Measurements from ENCODE around the gene FITM1.
A peak's percentile ranks its signal among the peaks of the same experiment; 100 is the strongest.

FITM1 gene

DNA sequence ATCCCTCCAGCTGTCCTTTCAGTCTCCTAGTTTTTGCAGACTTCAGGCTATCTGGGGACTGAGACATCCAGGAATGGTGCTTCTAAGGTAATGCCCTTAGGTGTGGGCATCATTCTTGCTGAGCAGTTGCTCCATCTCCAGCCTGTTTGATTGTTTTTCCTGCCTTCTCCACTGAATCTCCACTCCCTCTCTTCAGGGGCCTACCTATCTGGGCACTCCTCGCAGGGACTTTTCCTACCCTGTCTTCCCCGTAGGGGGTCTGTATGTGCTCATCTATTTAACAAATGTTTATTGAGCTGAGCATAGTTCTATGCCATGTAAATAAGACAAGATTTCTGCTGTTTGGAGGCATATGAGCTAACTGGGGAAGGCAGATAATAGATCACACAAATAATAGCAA is 2.5 kb downstream of the FITM1 start:
- ChIA-PET CTCF (interaction anchor here (0.7 to 1.0 kb wide), 2 partner anchors 9 to 24 kb away, joined by 3 to 5 read pairs; partner anchors contain the start of gene EMC9), POLR2A (interaction anchor here (0.9 to 1.2 kb wide), 3 partner anchors 14 to 39 kb away, joined by 3 to 5 read pairs (median 4); partner anchors contain the start of genes PCK2, PSME2 and RNF31)
- no peaks in the 10 kb centered on the region; the same call in 1 of the 2 replicates for H3K4me1 ChIP-seq (ENCODE audit: control insufficient read depth, insufficient read depth, low read length)
- no peak overlapping the region for H3K4me3 ChIP-seq (ENCODE audit: low read depth, low read length)
- no peaks in the 10 kb centered on the region for H3K9me3 ChIP-seq (ENCODE audit: control insufficient read depth, insufficient read depth, low read depth, low read length)
- H3K36me3 ChIP-seq (ENCODE audit: control insufficient read depth in 2 of 2, insufficient read depth in 1 of 2, low read length in 2 of 2) = peaks cover 0 to 9% of the 10 kb centered on the region in 2 experiments; a peak in 1 of 3 replicates
- TF ChIP-seq ZBTB17 (tag by site-specific recombination; IDR thresholded peaks at IDR 0.05) (peak; percentile 74), ZNF48 (tag by site-specific recombination; IDR thresholded peaks at IDR 0.05) (no peak)
- H3K27ac ChIP-seq (ENCODE audit: extremely low read depth, low read depth, low read length) = no peak overlapping the region

DNA sequence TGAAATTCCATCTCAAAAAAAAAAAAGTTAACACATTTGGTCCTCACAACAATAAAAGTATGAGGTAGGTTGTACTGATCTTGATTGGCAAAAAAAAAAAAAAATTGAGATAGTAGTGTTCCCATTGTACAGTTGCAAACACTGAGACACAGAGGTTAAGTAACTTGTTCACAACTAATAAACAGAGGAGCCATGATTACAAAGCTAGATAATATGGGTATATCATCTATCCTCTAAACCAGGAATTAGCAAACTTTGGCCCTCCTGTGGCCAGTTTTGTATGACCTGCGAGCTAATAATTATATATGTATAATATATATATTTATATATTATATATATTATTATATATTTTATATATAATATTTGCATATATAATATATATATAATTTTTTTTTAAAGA is 3.3 kb downstream of the FITM1 start:
- H3K27ac ChIP-seq (ENCODE audit: extremely low read depth, low read depth, low read length) = no peak overlapping the region
- ChIA-PET POLR2A (interaction anchor here (0.9 to 1.2 kb wide), 3 partner anchors 13 to 40 kb away, joined by 3 to 5 read pairs (median 4); partner anchors contain the start of genes PCK2, PSME2 and RNF31), CTCF (interaction anchor here (0.6 to 1.5 kb wide), 2 partner anchors 18 to 23 kb away, joined by 4 to 7 read pairs; no protein-coding TSS in a partner anchor)
- H3K9me3 ChIP-seq (ENCODE audit: control insufficient read depth, insufficient read depth, low read depth, low read length) = no peaks in the 10 kb centered on the region
- no peak overlapping the region for H3K4me3 ChIP-seq (ENCODE audit: low read depth, low read length)
- TF ChIP-seq ZBTB7A (tag by site-specific recombination; IDR thresholded peaks at IDR 0.05; ENCODE audit: low read depth) (no peak), ZNF23 (tag by site-specific recombination; IDR thresholded peaks at IDR 0.05; ENCODE audit: borderline replicate concordance) (no peak), ZNF274 (IDR thresholded peaks at IDR 0.05; ENCODE audit: low read length) (no peak), ZNF274 (tag by site-specific recombination; IDR thresholded peaks at IDR 0.05; ENCODE audit: borderline replicate concordance) (no peak), KLF8 (tag by site-specific recombination; IDR thresholded peaks at IDR 0.05) (no peak), SCRT2 (tag by site-specific recombination; IDR thresholded peaks at IDR 0.05) (no peak), ZNF830 (tag by site-specific recombination; IDR thresholded peaks at IDR 0.05; ENCODE audit: low read depth) (no peak), ZNF341 (tag by site-specific recombination; IDR thresholded peaks at IDR 0.05; ENCODE audit: low read depth) (no peak), ZNF239 (tag by site-specific recombination; IDR thresholded peaks at IDR 0.05) (no peak), ZFP41 (tag by site-specific recombination; IDR thresholded peaks at IDR 0.05; ENCODE audit: borderline replicate concordance) (no peak), WT1 (tag by site-specific recombination; IDR thresholded peaks at IDR 0.05) (no peak), ZNF768 (tag by site-specific recombination; IDR thresholded peaks at IDR 0.05) (no peak)
- TF ChIP-seq, protein P1, sequence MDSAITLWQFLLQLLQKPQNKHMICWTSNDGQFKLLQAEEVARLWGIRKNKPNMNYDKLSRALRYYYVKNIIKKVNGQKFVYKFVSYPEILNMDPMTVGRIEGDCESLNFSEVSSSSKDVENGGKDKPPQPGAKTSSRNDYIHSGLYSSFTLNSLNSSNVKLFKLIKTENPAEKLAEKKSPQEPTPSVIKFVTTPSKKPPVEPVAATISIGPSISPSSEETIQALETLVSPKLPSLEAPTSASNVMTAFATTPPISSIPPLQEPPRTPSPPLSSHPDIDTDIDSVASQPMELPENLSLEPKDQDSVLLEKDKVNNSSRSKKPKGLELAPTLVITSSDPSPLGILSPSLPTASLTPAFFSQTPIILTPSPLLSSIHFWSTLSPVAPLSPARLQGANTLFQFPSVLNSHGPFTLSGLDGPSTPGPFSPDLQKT (IDR thresholded peaks at IDR 0.05; ENCODE audit: borderline replicate concordance, low read depth, low read length) = no peak
- TF ChIP-seq, protein P2, sequence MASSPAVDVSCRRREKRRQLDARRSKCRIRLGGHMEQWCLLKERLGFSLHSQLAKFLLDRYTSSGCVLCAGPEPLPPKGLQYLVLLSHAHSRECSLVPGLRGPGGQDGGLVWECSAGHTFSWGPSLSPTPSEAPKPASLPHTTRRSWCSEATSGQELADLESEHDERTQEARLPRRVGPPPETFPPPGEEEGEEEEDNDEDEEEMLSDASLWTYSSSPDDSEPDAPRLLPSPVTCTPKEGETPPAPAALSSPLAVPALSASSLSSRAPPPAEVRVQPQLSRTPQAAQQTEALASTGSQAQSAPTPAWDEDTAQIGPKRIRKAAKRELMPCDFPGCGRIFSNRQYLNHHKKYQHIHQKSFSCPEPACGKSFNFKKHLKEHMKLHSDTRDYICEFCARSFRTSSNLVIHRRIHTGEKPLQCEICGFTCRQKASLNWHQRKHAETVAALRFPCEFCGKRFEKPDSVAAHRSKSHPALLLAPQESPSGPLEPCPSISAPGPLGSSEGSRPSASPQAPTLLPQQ (tag by site-specific recombination; IDR thresholded peaks at IDR 0.05) = no peak
- TF ChIP-seq, protein P3, sequence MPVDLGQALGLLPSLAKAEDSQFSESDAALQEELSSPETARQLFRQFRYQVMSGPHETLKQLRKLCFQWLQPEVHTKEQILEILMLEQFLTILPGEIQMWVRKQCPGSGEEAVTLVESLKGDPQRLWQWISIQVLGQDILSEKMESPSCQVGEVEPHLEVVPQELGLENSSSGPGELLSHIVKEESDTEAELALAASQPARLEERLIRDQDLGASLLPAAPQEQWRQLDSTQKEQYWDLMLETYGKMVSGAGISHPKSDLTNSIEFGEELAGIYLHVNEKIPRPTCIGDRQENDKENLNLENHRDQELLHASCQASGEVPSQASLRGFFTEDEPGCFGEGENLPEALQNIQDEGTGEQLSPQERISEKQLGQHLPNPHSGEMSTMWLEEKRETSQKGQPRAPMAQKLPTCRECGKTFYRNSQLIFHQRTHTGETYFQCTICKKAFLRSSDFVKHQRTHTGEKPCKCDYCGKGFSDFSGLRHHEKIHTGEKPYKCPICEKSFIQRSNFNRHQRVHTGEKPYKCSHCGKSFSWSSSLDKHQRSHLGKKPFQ (tag by site-specific recombination; IDR thresholded peaks at IDR 0.05) = no peak
- TF ChIP-seq, protein P4, sequence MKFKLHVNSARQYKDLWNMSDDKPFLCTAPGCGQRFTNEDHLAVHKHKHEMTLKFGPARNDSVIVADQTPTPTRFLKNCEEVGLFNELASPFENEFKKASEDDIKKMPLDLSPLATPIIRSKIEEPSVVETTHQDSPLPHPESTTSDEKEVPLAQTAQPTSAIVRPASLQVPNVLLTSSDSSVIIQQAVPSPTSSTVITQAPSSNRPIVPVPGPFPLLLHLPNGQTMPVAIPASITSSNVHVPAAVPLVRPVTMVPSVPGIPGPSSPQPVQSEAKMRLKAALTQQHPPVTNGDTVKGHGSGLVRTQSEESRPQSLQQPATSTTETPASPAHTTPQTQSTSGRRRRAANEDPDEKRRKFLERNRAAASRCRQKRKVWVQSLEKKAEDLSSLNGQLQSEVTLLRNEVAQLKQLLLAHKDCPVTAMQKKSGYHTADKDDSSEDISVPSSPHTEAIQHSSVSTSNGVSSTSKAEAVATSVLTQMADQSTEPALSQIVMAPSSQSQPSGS (tag by site-specific recombination; IDR thresholded peaks at IDR 0.05; ENCODE audit: low read depth) = no peak
- TF ChIP-seq, protein P5, sequence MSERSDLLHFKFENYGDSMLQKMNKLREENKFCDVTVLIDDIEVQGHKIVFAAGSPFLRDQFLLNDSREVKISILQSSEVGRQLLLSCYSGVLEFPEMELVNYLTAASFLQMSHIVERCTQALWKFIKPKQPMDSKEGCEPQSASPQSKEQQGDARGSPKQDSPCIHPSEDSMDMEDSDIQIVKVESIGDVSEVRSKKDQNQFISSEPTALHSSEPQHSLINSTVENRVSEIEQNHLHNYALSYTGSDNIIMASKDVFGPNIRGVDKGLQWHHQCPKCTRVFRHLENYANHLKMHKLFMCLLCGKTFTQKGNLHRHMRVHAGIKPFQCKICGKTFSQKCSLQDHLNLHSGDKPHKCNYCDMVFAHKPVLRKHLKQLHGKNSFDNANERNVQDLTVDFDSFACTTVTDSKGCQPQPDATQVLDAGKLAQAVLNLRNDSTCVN (tag by site-specific recombination; optimal IDR thresholded peaks at IDR 0.05) = no peak
- H3K36me3 ChIP-seq (ENCODE audit: control insufficient read depth in 2 of 2, insufficient read depth in 1 of 2, low read length in 2 of 2) = peaks cover 1 to 16% of the 10 kb centered on the region in 2 experiments
- no peaks in the 10 kb centered on the region; the same call in 1 of the 2 replicates for H3K4me1 ChIP-seq (ENCODE audit: control insufficient read depth, insufficient read depth, low read length)

Measured in HEK293 (cell line).